Measurements from ENCODE around the gene PLLP.

GRCh38 chr16:57284209-57284951 lies at the start of gene PLLP:
- TF ChIP-seq CTCF (IDR thresholded peaks at IDR 0.05) (no peak), POLR2A (IDR thresholded peaks at IDR 0.05) (no peak)
